ENCODE data around the gene FGF1. TPM values are rescaled to one million over a fixed set of nuclear protein-coding genes. Genes with fewer than 3 reads are reported as not detected.

The FGF1 gene
- total and polyA plus RNA-seq, 9 donors = 0.10 to 3.6 (median 0.55) TPM

GRCh38 chr5:142576303-142576702, 109.6 kb downstream of the FGF1 start:
- DNase-seq = no peak
- no peaks in the 10 kb centered on the region for H3K27me3 ChIP-seq
- no peak overlapping the region for H3K27ac ChIP-seq
- 61 to 80% (median 63%) methylated on average over 1 of the region's 1 CpG for WGBS, 3 donors
- intact Hi-C loops (cut with DNase I) = no loop called here
- no peaks in the 10 kb centered on the region for H3K36me3 ChIP-seq
- H3K4me3 ChIP-seq = no peak overlapping the region
- H3K4me1 ChIP-seq (ENCODE audit: insufficient read depth) = no peaks in the 10 kb centered on the region
- TF ChIP-seq POLR2A (IDR thresholded peaks at IDR 0.05) (no peak), EP300 (IDR thresholded peaks at IDR 0.05) (no peak)
- TF ChIP-seq, protein P1, sequence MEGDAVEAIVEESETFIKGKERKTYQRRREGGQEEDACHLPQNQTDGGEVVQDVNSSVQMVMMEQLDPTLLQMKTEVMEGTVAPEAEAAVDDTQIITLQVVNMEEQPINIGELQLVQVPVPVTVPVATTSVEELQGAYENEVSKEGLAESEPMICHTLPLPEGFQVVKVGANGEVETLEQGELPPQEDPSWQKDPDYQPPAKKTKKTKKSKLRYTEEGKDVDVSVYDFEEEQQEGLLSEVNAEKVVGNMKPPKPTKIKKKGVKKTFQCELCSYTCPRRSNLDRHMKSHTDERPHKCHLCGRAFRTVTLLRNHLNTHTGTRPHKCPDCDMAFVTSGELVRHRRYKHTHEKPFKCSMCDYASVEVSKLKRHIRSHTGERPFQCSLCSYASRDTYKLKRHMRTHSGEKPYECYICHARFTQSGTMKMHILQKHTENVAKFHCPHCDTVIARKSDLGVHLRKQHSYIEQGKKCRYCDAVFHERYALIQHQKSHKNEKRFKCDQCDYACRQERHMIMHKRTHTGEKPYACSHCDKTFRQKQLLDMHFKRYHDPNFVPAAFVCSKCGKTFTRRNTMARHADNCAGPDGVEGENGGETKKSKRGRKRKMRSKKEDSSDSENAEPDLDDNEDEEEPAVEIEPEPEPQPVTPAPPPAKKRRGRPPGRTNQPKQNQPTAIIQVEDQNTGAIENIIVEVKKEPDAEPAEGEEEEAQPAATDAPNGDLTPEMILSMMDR (IDR thresholded peaks at IDR 0.05) = no peak
- H3K9me3 ChIP-seq = no peaks in the 10 kb centered on the region

DNA sequence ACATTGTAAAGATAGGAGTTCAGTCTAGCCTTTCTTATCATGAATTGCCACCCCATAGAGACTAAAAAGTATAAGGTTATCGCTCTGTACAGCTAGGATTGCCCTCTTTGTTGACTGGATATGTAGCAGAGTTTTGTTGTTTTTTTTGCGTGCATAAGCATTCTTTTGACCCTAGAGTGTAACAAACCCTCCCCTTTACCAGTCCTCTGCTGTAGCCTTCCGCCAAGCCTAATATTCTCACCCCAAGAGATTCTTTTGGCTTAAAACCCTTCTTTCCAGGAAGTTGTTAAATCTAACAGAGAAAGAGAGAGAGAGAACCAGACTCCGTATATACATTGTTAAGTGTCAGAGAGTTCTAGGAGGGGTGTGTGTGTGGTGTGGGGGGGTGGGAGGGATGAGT, 113.9 kb downstream of the FGF1 start:
- peaks cover 3% of the 10 kb centered on the region for H3K4me1 ChIP-seq (ENCODE audit: insufficient read depth)
- intact Hi-C loops (cut with DNase I) = no loop called here
- H3K4me3 ChIP-seq = no peak overlapping the region
- WGBS, 3 donors = 75 to 87% (median 84%) methylated on average over 4 of the region's 4 CpGs
- TF ChIP-seq POLR2A (IDR thresholded peaks at IDR 0.05) (no peak), EP300 (IDR thresholded peaks at IDR 0.05) (no peak)
- TF ChIP-seq, protein P1 (IDR thresholded peaks at IDR 0.05) = no peak
- no peak overlapping the region for H3K27ac ChIP-seq
- no peaks in the 10 kb centered on the region for H3K36me3 ChIP-seq
- H3K27me3 ChIP-seq = no peaks in the 10 kb centered on the region
- DNase-seq = no peak
- H3K9me3 ChIP-seq = no peaks in the 10 kb centered on the region

- WGBS, 3 donors = 92 to 96% (median 92%) methylated on average over 5 of the region's 5 CpGs
- intact Hi-C loops (cut with DNase I) = no loop called here
- Histone ChIP-seq H3K4me1 (ENCODE audit: insufficient read depth) (peaks cover 3% of the 10 kb centered on the region), H3K4me3 (no peak overlapping the region), H3K9me3 (no peaks in the 10 kb centered on the region), H3K27ac (no peak overlapping the region), H3K36me3 (no peaks in the 10 kb centered on the region), H3K27me3 (no peaks in the 10 kb centered on the region)
- DNase-seq = no peak
- TF ChIP-seq EP300 (IDR thresholded peaks at IDR 0.05) = no peak
- TF ChIP-seq, protein P1 (IDR thresholded peaks at IDR 0.05) = no peak
These were observed 114.5 kb downstream of the FGF1 start for GRCh38 chr5:142571371-142571770.

DNA sequence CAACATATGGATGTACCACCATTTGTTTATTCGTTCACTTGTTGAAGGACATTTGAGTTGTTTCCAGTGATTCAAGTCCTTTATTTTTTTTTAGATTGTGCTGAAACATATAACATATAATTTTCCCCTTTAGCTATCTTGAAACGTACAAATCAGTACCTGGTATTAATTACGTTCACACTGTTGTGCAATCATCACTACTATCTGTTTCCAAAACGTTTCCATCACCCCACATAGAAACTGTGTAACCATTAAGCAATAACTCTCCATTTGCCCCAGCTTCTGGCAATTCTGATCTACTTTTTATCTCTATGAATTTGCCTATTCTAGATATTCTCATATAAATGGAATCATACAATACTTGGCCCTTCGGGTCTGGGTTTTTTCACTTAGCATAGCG, 116.0 kb downstream of the FGF1 start:
- TF ChIP-seq EP300 (IDR thresholded peaks at IDR 0.05) (no peak), POLR2A (IDR thresholded peaks at IDR 0.05) (no peak)
- TF ChIP-seq, protein P1 (IDR thresholded peaks at IDR 0.05) = no peak
- Histone ChIP-seq H3K9me3 (no peaks in the 10 kb centered on the region), H3K27ac (no peak overlapping the region), H3K36me3 (no peaks in the 10 kb centered on the region), H3K27me3 (no peaks in the 10 kb centered on the region), H3K4me1 (ENCODE audit: insufficient read depth) (peaks cover 3% of the 10 kb centered on the region), H3K4me3 (no peak overlapping the region)
- DNase-seq = no peak
- intact Hi-C loops (cut with DNase I) = no loop called here
- 80 to 86% (median 80%) methylated on average over 6 of the region's 6 CpGs for WGBS, 3 donors

DNA sequence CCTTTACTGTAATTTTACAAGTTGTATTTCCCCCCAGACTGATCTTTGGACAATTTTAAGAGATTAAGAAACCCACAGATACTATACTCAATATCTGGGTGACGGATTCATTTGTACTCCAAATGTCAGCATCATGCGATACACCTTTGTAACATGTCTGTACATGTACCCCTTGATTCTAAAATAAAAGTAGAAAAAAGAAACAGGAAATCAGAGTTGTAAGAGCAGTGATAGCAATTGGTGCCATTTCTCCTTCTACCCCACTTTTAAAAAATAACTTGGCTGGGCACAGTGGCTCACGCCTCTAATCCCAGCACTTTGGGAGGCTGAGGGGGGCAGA, 116.9 kb downstream of the FGF1 start:
- H3K4me3 ChIP-seq = no peak overlapping the region
- H3K36me3 ChIP-seq = no peaks in the 10 kb centered on the region
- H3K4me1 ChIP-seq (ENCODE audit: insufficient read depth) = peaks cover 3% of the 10 kb centered on the region
- DNase-seq = no peak
- H3K27me3 ChIP-seq = no peaks in the 10 kb centered on the region
- WGBS, 3 donors = 86 to 94% (median 89%) methylated on average over 3 of the region's 3 CpGs
- TF ChIP-seq, protein P1 (IDR thresholded peaks at IDR 0.05) = no peak
- TF ChIP-seq EP300 (IDR thresholded peaks at IDR 0.05) (no peak), POLR2A (IDR thresholded peaks at IDR 0.05) (no peak)
- no peak overlapping the region for H3K27ac ChIP-seq
- no peaks in the 10 kb centered on the region for H3K9me3 ChIP-seq
- intact Hi-C loops (cut with DNase I) = no loop called here

All from ovary (tissue), 9 donors.